ENCODE results near the gene MAP2K5. TPM values are rescaled to one million over a fixed set of nuclear protein-coding genes. Genes with fewer than 3 reads are reported as not detected.
A peak's percentile ranks its signal among the peaks of the same experiment; 100 is the strongest.

Gene MAP2K5
- total and polyA plus RNA-seq, 8 donors, result 13.5 to 25.0 (median 20.8) TPM

DNA sequence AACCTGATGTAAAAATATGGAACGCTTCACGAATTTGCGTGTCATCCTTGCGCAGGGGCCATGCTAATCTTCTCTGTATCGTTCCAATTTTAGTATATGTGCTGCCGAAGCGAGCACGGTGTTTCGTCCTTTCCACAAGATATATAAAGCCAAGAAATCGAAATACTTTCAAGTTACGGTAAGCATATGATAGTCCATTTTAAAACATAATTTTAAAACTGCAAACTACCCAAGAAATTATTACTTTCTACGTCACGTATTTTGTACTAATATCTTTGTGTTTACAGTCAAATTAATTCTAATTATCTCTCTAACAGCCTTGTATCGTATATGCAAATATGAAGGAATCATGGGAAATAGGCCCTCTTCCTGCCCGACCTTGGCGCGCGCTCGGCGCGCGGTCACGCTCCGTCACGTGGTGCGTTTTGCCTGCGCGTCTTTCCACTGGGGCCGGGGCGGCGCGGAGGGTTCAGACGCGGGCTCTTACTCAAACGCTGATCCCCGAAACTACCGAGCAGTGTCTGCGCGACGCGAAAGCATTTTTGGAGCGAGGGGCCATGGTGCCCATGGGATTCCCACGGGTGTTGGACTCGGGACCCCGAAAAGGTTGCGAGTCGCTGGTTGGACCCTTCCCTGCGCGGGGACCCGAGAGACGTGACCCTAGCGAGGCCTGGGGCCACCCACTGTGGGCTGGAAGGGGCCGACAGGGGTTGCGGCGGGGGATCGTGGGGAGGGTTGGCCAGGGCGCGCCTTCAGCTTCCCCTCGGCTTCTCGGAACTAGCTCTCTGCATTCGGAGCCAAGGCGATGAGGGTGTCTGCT is 297.6 kb downstream of the MAP2K5 start, which contains the start of gene RNU6-1:
RNU6-1 (minus strand) TSS at position 117 of the 820 bp plus-strand sequence.
- peaks cover 11 to 12% of the 10 kb centered on the region in 2 donors for H3K27me3 ChIP-seq
- intact Hi-C loops (cut with DNase I), result loop anchor here in 1 of 2 donors (10.0 kb wide), 1 partner anchor 335 kb away; no protein-coding TSS in a partner anchor
- H3K36me3 ChIP-seq, result no peaks in the 10 kb centered on the region
- no peak for TF ChIP-seq CTCF (IDR thresholded peaks at IDR 0.05)
- no peaks in the 10 kb centered on the region for H3K9me3 ChIP-seq
- H3K4me1 ChIP-seq, result peaks cover 11 to 44% of the 10 kb centered on the region in 2 donors
- H3K27ac ChIP-seq, result peak within 1 kb of the TSS; percentile 97 to 100
- H3K4me3 ChIP-seq, result peak within 1 kb of the TSS; percentile 56 to 75
- peak; percentile 84 for ATAC-seq
- DNase-seq, result peak; percentile 95 to 98 (median 98)

DNA sequence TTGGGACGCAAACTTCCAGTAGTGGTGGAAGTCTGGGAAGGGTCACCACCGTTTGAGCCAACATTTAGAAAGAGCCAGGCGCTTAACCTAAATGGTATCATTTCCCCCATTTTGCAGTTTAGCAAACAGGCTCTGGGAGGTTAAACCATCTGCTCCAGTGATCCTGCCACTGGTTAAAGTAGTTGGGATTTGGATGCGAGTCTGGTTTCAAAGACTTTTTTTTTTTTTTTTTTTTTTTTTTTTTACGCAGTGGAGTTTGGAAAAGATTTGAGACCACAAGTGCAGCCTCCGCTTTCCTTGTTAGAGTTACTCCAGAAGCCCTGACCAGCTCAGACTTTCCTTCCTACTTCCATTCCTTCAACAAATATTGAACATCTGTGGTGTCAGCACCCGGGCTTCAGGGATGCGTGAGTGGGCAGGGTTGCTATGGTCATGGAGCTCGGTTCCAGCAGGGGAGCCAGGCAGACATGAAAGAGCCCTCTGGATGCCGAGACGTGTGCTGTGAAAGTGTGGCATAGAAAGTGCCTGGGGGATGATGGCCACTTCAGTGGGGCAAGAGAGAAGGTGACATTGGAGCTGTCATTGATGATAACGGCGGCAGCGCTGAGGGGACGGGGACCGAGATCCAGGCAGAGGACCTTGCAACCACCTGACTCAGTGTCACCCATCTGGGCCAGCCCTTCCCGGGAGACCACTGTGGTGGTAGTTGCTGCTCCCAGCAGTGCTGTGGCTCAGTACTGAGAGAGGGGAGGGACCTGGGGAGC is 298.4 kb downstream of the MAP2K5 start:
- Histone ChIP-seq H3K27me3 (peaks cover 3 to 4% of the 10 kb centered on the region in 2 donors), H3K27ac (peak overlapping the region; percentile 97 to 100), H3K9me3 (no peaks in the 10 kb centered on the region), H3K4me1 (peaks cover 8 to 36% of the 10 kb centered on the region in 2 donors), H3K36me3 (no peaks in the 10 kb centered on the region), H3K4me3 (peak overlapping the region; percentile 56 to 75)
- peak; percentile 3 for ATAC-seq
- no peak for DNase-seq
- no peak for TF ChIP-seq CTCF (IDR thresholded peaks at IDR 0.05)
- intact Hi-C loops (cut with DNase I), result no loop called here

GRCh38 chr15:67841513-67841762 is 298.9 kb downstream of the MAP2K5 start:
- Histone ChIP-seq H3K4me3 (peak overlapping the region; percentile 56 to 75), H3K4me1 (peaks cover 6 to 31% of the 10 kb centered on the region in 2 donors), H3K27me3 (no peaks in the 10 kb centered on the region), H3K9me3 (no peaks in the 10 kb centered on the region), H3K36me3 (no peaks in the 10 kb centered on the region), H3K27ac (peak overlapping the region in 1 of 2 donors; percentile 100)
- intact Hi-C loops (cut with DNase I), result no loop called here
- TF ChIP-seq CTCF (IDR thresholded peaks at IDR 0.05), result no peak
- no peak for DNase-seq
- no peak for ATAC-seq

GRCh38 chr15:67843092-67843501 is 300.6 kb downstream of the MAP2K5 start:
- DNase-seq (no peak), ATAC-seq (no peak)
- intact Hi-C loops (cut with DNase I), result no loop called here
- Histone ChIP-seq H3K9me3 (no peaks in the 10 kb centered on the region), H3K4me3 (no peak overlapping the region), H3K4me1 (peaks cover 6 to 23% of the 10 kb centered on the region in 2 donors), H3K27me3 (no peaks in the 10 kb centered on the region), H3K27ac (no peak overlapping the region), H3K36me3 (no peaks in the 10 kb centered on the region)
- no peak for TF ChIP-seq CTCF (IDR thresholded peaks at IDR 0.05)

Data from left lung (tissue), 10 donors.